Esophagus squamous epithelium (tissue), 5 donors: ENCODE data around the gene CDKN2B-AS1. TPM values are rescaled to one million over a fixed set of nuclear protein-coding genes. Genes with fewer than 3 reads are reported as not detected.

Experiments used
- DNase-seq: peaks from one replicate; lab custom pipeline; 2025; lab: John Stamatoyannopoulos, UW
- H3K27ac ChIP-seq, 4 donors: fragments of 200-600 bp; sonication (generic); one replicate each; pipeline ENCODE4 v1.5.1; 2016 to 2019; ENCODE audit warnings: mild to moderate bottlenecking in 1 of 4
- H3K27me3 ChIP-seq, 4 donors: fragments of 200-600 bp; sonication (generic); 1 replicate in 3 of 4; 2 replicates in 1 of 4; pipeline versions ENCODE4 v1.5.1 to v1.6.0; 2017 to 2021; ENCODE audit warnings: antibody characterized with exemption in 1 of 4
- H3K36me3 ChIP-seq, 3 donors: fragments of 200-600 bp; sonication (generic); one replicate each; pipeline ENCODE4 v1.5.1; 2016 to 2019
- H3K4me1 ChIP-seq, 3 donors: fragments of 200-600 bp; sonication (generic); one replicate each; pipeline ENCODE4 v1.5.1; 2017 to 2019
- H3K4me3 ChIP-seq, 4 donors: fragments of 200-600 bp; sonication (generic); 1 replicate in 3 of 4; 2 replicates in 1 of 4; pipeline ENCODE4 v1.5.1; 2016 to 2019; ENCODE audit warnings: mild to moderate bottlenecking in 2 of 4, moderate library complexity in 1 of 4
- H3K9me3 ChIP-seq, 3 donors: fragments of 200-600 bp; sonication (generic); one replicate each; pipeline ENCODE4 v1.5.1; 2016 to 2019
- CTCF ChIP-seq, 6 experiments: fragments of 450-650 bp in 4 of 6; fragments of 200-600 bp in 2 of 6; sonication (generic) in 2 of 6; IDR thresholded peaks; one replicate each; pipeline ENCODE4 v1.5.1; 2016 to 2019; ENCODE audit warnings: antibody characterized with exemption in 6 of 6, mild to moderate bottlenecking in 4 of 6, moderate library complexity in 4 of 6
- POLR2A ChIP-seq, 4 donors: fragments of 450-650 bp; IDR thresholded peaks; one replicate each; pipeline ENCODE4 v1.6.1; 2017; ENCODE audit warnings: antibody characterized with exemption in 4 of 4, mild to moderate bottlenecking in 4 of 4, moderate library complexity in 3 of 4
- WGBS, 2 donors: methylation state at CpG; one replicate each; pipeline ENCODE4 v1.1.5; 2018; 5-methylcytosine and 5-hydroxymethylcytosine counted together
- intact Hi-C: fragments of 100-400 bp; cut with DNase I; formaldehyde crosslinking; loops from one replicate; pipeline ENCODE4 v1.15.0; 2022
- total RNA-seq, 4 donors: library from RNA; depleted of rRNA; stranded (reverse); fragments of >200 nt; gene quantifications; one replicate each; pipeline ENCODE4 v1.1.0, GENCODE V29; 2016
- donor health status: DM: yes; HTN: yes; CAD: no.

Gene CDKN2B-AS1
- total RNA-seq, 4 donors from 2014 or later = 0.48 to 1.7 (median 0.80) TPM

- TF ChIP-seq CTCF (IDR thresholded peaks at IDR 0.05) = no peak
- no peak for TF ChIP-seq POLR2A (IDR thresholded peaks at IDR 0.05)
- Histone ChIP-seq H3K4me3 (no peak overlapping the region), H3K27me3 (no peaks in the 10 kb centered on the region), H3K36me3 (no peaks in the 10 kb centered on the region), H3K4me1 (peaks cover 0 to 89% (median 20%) of the 10 kb centered on the region in 3 donors), H3K9me3 (no peaks in the 10 kb centered on the region), H3K27ac (peak overlapping the region; percentile 35 to 86 (median 69))
- no peak for DNase-seq
- intact Hi-C loops = no loop called here
- WGBS, 2 donors = 38 to 52% methylated on average over 4 of the region's 4 CpGs
Observed at GRCh38 chr9:22036866-22037626, 42.5 kb downstream of the CDKN2B-AS1 start.

DNA sequence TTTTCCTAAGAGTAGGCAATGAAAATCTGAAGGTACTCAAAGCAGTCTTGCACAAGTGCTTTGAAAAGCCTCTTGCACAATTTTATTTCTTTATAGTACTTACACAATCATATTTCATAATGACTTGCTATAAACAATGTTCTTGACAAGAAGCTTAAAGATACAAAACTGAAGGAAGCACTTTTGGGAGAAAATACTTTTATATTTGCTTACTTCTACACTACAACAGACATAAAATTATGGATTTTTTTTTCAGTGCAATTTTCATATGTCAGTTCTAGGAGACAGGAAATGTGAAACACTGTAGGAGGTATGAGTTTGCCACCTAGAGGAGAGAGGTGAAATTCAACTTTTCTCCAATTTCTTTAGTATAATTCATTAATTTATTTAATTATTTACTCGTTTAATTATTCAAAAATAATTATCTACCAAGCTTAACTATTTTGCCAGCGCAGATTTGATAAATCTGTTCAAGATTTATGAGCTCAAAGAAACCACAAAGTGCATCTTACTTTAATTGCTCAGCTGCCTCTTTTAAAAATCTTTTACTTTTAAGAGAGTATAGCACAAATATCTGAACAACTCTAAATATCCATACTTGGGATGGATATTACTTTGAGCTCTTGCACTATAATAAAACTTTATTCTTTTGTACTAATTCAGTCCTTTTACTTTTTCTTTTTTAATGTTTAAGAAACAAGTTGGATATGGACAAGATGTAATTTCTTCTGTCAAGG, 43.5 kb downstream of the CDKN2B-AS1 start:
- peak overlapping the region in 3 of 4 donors; percentile 55 to 86 (median 83) for H3K27ac ChIP-seq

GRCh38 chr9:22039258-22039657, 44.7 kb downstream of the CDKN2B-AS1 start:
- H3K9me3 ChIP-seq = no peaks in the 10 kb centered on the region
- H3K4me3 ChIP-seq = no peak overlapping the region
- H3K27ac ChIP-seq = peak overlapping the region in 2 of 4 donors; percentile 78 to 83
- H3K27me3 ChIP-seq = no peaks in the 10 kb centered on the region
- no peak for DNase-seq
- 66 to 67% methylated on average over 3 of the region's 3 CpGs for WGBS, 2 donors
- H3K36me3 ChIP-seq = no peaks in the 10 kb centered on the region
- TF ChIP-seq POLR2A (IDR thresholded peaks at IDR 0.05) (no peak), CTCF (IDR thresholded peaks at IDR 0.05) (no peak)
- intact Hi-C loops = no loop called here
- H3K4me1 ChIP-seq = peaks cover 0 to 77% (median 19%) of the 10 kb centered on the region in 3 donors

More for the DNA sequence above, 43.5 kb downstream of the CDKN2B-AS1 start:
- WGBS, 2 donors = 7 to 22% methylated on average over 2 of the region's 2 CpGs
- TF ChIP-seq POLR2A (IDR thresholded peaks at IDR 0.05) (no peak), CTCF (IDR thresholded peaks at IDR 0.05) (peak in 5 of 6 experiments; percentile 25 to 64 (median 48))
- Histone ChIP-seq H3K4me3 (no peak overlapping the region), H3K4me1 (peaks cover 0 to 88% (median 19%) of the 10 kb centered on the region in 3 donors), H3K36me3 (no peaks in the 10 kb centered on the region), H3K27me3 (no peaks in the 10 kb centered on the region), H3K9me3 (no peaks in the 10 kb centered on the region)
- no peak for DNase-seq
- intact Hi-C loops = no loop called here

- Histone ChIP-seq H3K9me3 (no peaks in the 10 kb centered on the region), H3K27me3 (no peaks in the 10 kb centered on the region), H3K4me1 (peaks cover 0 to 75% (median 19%) of the 10 kb centered on the region in 3 donors), H3K4me3 (no peak overlapping the region), H3K36me3 (no peaks in the 10 kb centered on the region), H3K27ac (peak overlapping the region; percentile 20 to 83 (median 64))
- intact Hi-C loops = no loop called here
- DNase-seq = no peak
- TF ChIP-seq CTCF (IDR thresholded peaks at IDR 0.05) (no peak), POLR2A (IDR thresholded peaks at IDR 0.05) (no peak)
- WGBS, 2 donors = 24 to 35% methylated on average over 1 of the region's 1 CpG
Observed at GRCh38 chr9:22040760-22041159, 46.2 kb downstream of the CDKN2B-AS1 start.

- intact Hi-C loops = no loop called here
- Histone ChIP-seq H3K4me1 (peaks cover 0 to 69% (median 19%) of the 10 kb centered on the region in 3 donors), H3K4me3 (no peak overlapping the region), H3K27ac (peak overlapping the region in 3 of 4 donors; percentile 49 to 83 (median 78)), H3K9me3 (no peaks in the 10 kb centered on the region), H3K36me3 (no peaks in the 10 kb centered on the region), H3K27me3 (no peaks in the 10 kb centered on the region)
- 87 to 90% methylated on average over 1 of the region's 1 CpG for WGBS, 2 donors
- TF ChIP-seq CTCF (IDR thresholded peaks at IDR 0.05) (no peak), POLR2A (IDR thresholded peaks at IDR 0.05) (no peak)
- DNase-seq = no peak
Observed at GRCh38 chr9:22041344-22041743, 46.8 kb downstream of the CDKN2B-AS1 start.
